Measurements from ENCODE around the gene RAPGEF4. TPM values are rescaled to one million over a fixed set of nuclear protein-coding genes. Genes with fewer than 3 reads are reported as not detected.

RAPGEF4 gene
- total RNA-seq, 4 donors from 2014 or later: 3.6 to 12.0 (median 6.7) TPM

GRCh38 chr2:172922306-172922705, 186.7 kb downstream of the RAPGEF4 start:
- Histone ChIP-seq H3K4me3 (no peak overlapping the region), H3K9me3 (no peaks in the 10 kb centered on the region), H3K36me3 (no peaks in the 10 kb centered on the region), H3K27ac (no peak overlapping the region), H3K27me3 (no peaks in the 10 kb centered on the region), H3K4me1 (peaks cover 0 to 10% (median under 1%) of the 10 kb centered on the region in 4 donors)
- 68 to 79% methylated on average over 2 of the region's 2 CpGs for WGBS, 2 donors
- no peak for TF ChIP-seq EP300 (IDR thresholded peaks at IDR 0.05)
- TF ChIP-seq, protein P1, sequence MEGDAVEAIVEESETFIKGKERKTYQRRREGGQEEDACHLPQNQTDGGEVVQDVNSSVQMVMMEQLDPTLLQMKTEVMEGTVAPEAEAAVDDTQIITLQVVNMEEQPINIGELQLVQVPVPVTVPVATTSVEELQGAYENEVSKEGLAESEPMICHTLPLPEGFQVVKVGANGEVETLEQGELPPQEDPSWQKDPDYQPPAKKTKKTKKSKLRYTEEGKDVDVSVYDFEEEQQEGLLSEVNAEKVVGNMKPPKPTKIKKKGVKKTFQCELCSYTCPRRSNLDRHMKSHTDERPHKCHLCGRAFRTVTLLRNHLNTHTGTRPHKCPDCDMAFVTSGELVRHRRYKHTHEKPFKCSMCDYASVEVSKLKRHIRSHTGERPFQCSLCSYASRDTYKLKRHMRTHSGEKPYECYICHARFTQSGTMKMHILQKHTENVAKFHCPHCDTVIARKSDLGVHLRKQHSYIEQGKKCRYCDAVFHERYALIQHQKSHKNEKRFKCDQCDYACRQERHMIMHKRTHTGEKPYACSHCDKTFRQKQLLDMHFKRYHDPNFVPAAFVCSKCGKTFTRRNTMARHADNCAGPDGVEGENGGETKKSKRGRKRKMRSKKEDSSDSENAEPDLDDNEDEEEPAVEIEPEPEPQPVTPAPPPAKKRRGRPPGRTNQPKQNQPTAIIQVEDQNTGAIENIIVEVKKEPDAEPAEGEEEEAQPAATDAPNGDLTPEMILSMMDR (IDR thresholded peaks at IDR 0.05): no peak
- TF ChIP-seq POLR2A (IDR thresholded peaks at IDR 0.05): no peak
- no peak for DNase-seq (ENCODE audit: low spot score in 2 of 2)

GRCh38 chr2:172922815-172923214, 187.2 kb downstream of the RAPGEF4 start:
- Histone ChIP-seq H3K36me3 (no peaks in the 10 kb centered on the region), H3K4me3 (no peak overlapping the region), H3K4me1 (peaks cover 0 to 14% (median 3%) of the 10 kb centered on the region in 4 donors), H3K27me3 (no peaks in the 10 kb centered on the region), H3K27ac (no peak overlapping the region), H3K9me3 (no peaks in the 10 kb centered on the region)
- TF ChIP-seq POLR2A (IDR thresholded peaks at IDR 0.05) (no peak), EP300 (IDR thresholded peaks at IDR 0.05) (no peak)
- TF ChIP-seq, protein P1 (IDR thresholded peaks at IDR 0.05): no peak
- no peak for DNase-seq (ENCODE audit: low spot score in 2 of 2)
- WGBS, 2 donors: 73 to 77% methylated on average over 4 of the region's 4 CpGs

DNA sequence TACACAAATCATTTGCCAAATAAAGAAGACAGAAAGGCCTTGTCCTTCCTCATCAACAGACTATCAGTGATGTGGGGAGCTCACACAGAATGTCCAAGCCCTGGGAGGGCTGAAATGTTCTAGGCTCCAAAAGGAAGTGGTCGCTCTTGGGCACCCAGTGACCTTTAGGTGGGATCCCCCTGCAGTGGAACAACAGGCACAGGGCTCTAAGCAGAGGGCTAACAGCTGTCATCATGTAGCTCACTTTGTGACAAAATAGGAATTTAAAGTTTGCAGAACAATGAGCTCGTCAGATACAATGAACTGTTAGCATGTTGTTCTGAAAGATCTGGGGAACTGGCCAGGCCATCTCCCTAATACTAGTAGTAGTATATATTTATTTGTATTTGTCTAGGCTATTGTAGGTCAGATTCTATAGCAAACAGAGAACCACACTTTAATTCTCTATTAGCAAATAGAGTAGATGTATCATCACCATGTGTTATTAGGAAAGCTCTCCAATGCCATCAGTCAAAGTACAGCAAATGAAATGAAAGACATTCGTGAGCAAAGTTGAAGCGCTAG, 188.5 kb downstream of the RAPGEF4 start:
- no peak overlapping the region for H3K4me3 ChIP-seq
- peaks cover 0 to 26% (median 4%) of the 10 kb centered on the region in 4 donors for H3K4me1 ChIP-seq
- H3K36me3 ChIP-seq: no peaks in the 10 kb centered on the region
- H3K27ac ChIP-seq: no peak overlapping the region
- TF ChIP-seq POLR2A (IDR thresholded peaks at IDR 0.05) (no peak), EP300 (IDR thresholded peaks at IDR 0.05) (no peak)
- TF ChIP-seq, protein P1 (IDR thresholded peaks at IDR 0.05): no peak
- H3K9me3 ChIP-seq: no peaks in the 10 kb centered on the region
- no peaks in the 10 kb centered on the region for H3K27me3 ChIP-seq
- WGBS, 2 donors: 90 to 95% methylated on average over 4 of the region's 4 CpGs
- DNase-seq (ENCODE audit: low spot score in 2 of 2): no peak

DNA sequence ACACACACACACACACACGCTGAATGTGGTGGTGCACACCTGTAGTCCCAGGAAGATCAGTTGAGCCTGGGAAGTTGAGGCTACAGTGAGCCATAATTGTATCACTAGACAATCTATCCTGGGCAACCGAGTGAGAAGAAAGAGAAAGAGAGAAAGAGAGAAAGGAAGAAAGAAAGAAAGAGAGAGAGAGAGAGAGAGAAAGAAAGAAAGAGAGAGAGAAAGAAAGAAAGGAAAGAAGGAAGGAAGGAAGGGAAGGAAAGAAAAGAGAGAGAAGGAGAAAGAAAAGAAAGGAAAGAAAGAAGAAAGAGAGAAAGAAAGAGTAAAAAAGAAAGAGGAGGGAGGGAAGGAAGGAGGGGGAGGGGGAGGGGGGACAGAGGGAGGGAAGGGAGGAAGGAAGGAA, 190.0 kb downstream of the RAPGEF4 start:
- Histone ChIP-seq H3K4me3 (no peak overlapping the region), H3K9me3 (no peaks in the 10 kb centered on the region), H3K4me1 (peaks cover 0 to 35% (median 4%) of the 10 kb centered on the region in 4 donors), H3K27ac (no peak overlapping the region), H3K36me3 (no peaks in the 10 kb centered on the region), H3K27me3 (no peaks in the 10 kb centered on the region)
- 95 to 100% methylated on average over 2 of the region's 2 CpGs for WGBS, 2 donors
- DNase-seq (ENCODE audit: low spot score in 2 of 2): no peak
- TF ChIP-seq EP300 (IDR thresholded peaks at IDR 0.05): no peak
- TF ChIP-seq, protein P1 (IDR thresholded peaks at IDR 0.05): no peak
- no peak for TF ChIP-seq POLR2A (IDR thresholded peaks at IDR 0.05)

- no peaks in the 10 kb centered on the region for H3K36me3 ChIP-seq
- H3K9me3 ChIP-seq: no peaks in the 10 kb centered on the region
- 78 to 79% methylated on average over 7 of the region's 7 CpGs for WGBS, 2 donors
- DNase-seq (ENCODE audit: low spot score in 2 of 2): no peak
- peak overlapping the region; percentile 36 to 82 (median 69) for H3K27ac ChIP-seq
- no peak for TF ChIP-seq EP300 (IDR thresholded peaks at IDR 0.05)
- TF ChIP-seq POLR2A (IDR thresholded peaks at IDR 0.05): no peak
- TF ChIP-seq, protein P1 (IDR thresholded peaks at IDR 0.05): no peak
- no peak overlapping the region for H3K4me3 ChIP-seq
- H3K27me3 ChIP-seq: no peaks in the 10 kb centered on the region
- peaks cover 0 to 45% (median 4%) of the 10 kb centered on the region in 4 donors for H3K4me1 ChIP-seq
Measured at GRCh38 chr2:172926785-172927640, 191.4 kb downstream of the RAPGEF4 start.

Measured in tibial nerve (tissue), 4 donors.